Measurements from ENCODE around the gene LCLAT1. TPM values are rescaled to one million over a fixed set of nuclear protein-coding genes. Genes with fewer than 3 reads are reported as not detected.

LCLAT1 gene
- total RNA-seq, 2 experiments from 2014 or later, result 8.3 to 10.2 TPM

- intact Hi-C loops (cut with DNase I, micrococcal nuclease), result no loop called here
- Histone ChIP-seq H3K9me3 (ENCODE audit: control insufficient read depth in 1 of 2, insufficient read depth in 1 of 2, low read length in 2 of 2) (peaks cover 8 to 18% of the 10 kb centered on the region in 2 experiments), H3K36me3 (ENCODE audit: insufficient read depth, low read length) (peaks cover 5% of the 10 kb centered on the region), H3K4me3 (ENCODE audit: low read length) (no peak overlapping the region), H3K27me3 (ENCODE audit: control insufficient read depth in 1 of 2, insufficient read depth in 2 of 2, low read length in 2 of 2) (no peaks in the 10 kb centered on the region), H3K4me1 (ENCODE audit: insufficient read depth, low read length) (no peaks in the 10 kb centered on the region), H3K27ac (ENCODE audit: low read depth in 1 of 2, low read length in 2 of 2) (no peak overlapping the region)
- ChIA-PET CTCF (no interaction called here), POLR2A (no interaction called here)
- no peak for TF ChIP-seq CTCF (IDR thresholded peaks at IDR 0.05)
- no peaks in the 10 kb centered on the region for H3K27me3 Mint-ChIP-seq
- no peak for DNase-seq
- H3K4me1 Mint-ChIP-seq (ENCODE audit: low read depth), result peaks cover 46% of the 10 kb centered on the region
- no peak overlapping the region for H3K4me3 Mint-ChIP-seq
- H3K27ac Mint-ChIP-seq, result peak overlapping the region; percentile 6
- ATAC-seq (ENCODE audit: poor library complexity), result no peak
- H3K36me3 Mint-ChIP-seq (ENCODE audit: low read depth), result peaks cover 42% of the 10 kb centered on the region
- peaks cover 6% of the 10 kb centered on the region for H3K9me3 Mint-ChIP-seq
Measured at GRCh38 chr2:30514848-30515435, 67.9 kb downstream of the LCLAT1 start.

- Histone ChIP-seq H3K27me3 (ENCODE audit: control insufficient read depth in 1 of 2, insufficient read depth in 2 of 2, low read length in 2 of 2) (no peaks in the 10 kb centered on the region), H3K4me3 (ENCODE audit: low read length) (no peak overlapping the region), H3K9me3 (ENCODE audit: control insufficient read depth in 1 of 2, insufficient read depth in 1 of 2, low read length in 2 of 2) (peaks cover 10 to 18% of the 10 kb centered on the region in 2 experiments), H3K36me3 (ENCODE audit: insufficient read depth, low read length) (peaks cover 9% of the 10 kb centered on the region), H3K27ac (ENCODE audit: low read depth in 1 of 2, low read length in 2 of 2) (no peak overlapping the region), H3K4me1 (ENCODE audit: insufficient read depth, low read length) (no peaks in the 10 kb centered on the region)
- Mint-ChIP-seq H3K27me3 (no peaks in the 10 kb centered on the region), H3K9me3 (peaks cover 6% of the 10 kb centered on the region), H3K4me3 (no peak overlapping the region), H3K27ac (no peak overlapping the region), H3K4me1 (ENCODE audit: low read depth) (peaks cover 34% of the 10 kb centered on the region), H3K36me3 (ENCODE audit: low read depth) (peaks cover 54% of the 10 kb centered on the region)
- TF ChIP-seq CTCF (IDR thresholded peaks at IDR 0.05), result no peak
- ATAC-seq (ENCODE audit: poor library complexity) (no peak), DNase-seq (no peak)
- ChIA-PET POLR2A (interaction anchor here (0.7 to 1.2 kb wide), 2 partner anchors 36 to 284 kb away, joined by 3 read pairs; no protein-coding TSS in a partner anchor), CTCF (no interaction called here)
- intact Hi-C loops (cut with DNase I, micrococcal nuclease), result no loop called here
Measured at GRCh38 chr2:30516166-30516565, 69.1 kb downstream of the LCLAT1 start.

GRCh38 chr2:30519796-30520195 is 72.8 kb downstream of the LCLAT1 start:
- peaks cover 6% of the 10 kb centered on the region for H3K9me3 Mint-ChIP-seq
- peaks cover 84% of the 10 kb centered on the region for H3K36me3 Mint-ChIP-seq (ENCODE audit: low read depth)
- DNase-seq (no peak), ATAC-seq (ENCODE audit: poor library complexity) (no peak)
- Histone ChIP-seq H3K9me3 (ENCODE audit: control insufficient read depth in 1 of 2, insufficient read depth in 1 of 2, low read length in 2 of 2) (peaks cover 13 to 18% of the 10 kb centered on the region in 2 experiments), H3K36me3 (ENCODE audit: insufficient read depth, low read length) (peaks cover 9% of the 10 kb centered on the region), H3K27me3 (ENCODE audit: control insufficient read depth in 1 of 2, insufficient read depth in 2 of 2, low read length in 2 of 2) (no peaks in the 10 kb centered on the region), H3K4me3 (ENCODE audit: low read length) (no peak overlapping the region), H3K27ac (ENCODE audit: low read depth in 1 of 2, low read length in 2 of 2) (no peak overlapping the region), H3K4me1 (ENCODE audit: insufficient read depth, low read length) (no peaks in the 10 kb centered on the region)
- ChIA-PET CTCF (no interaction called here), POLR2A (interaction anchor here (0.7 kb wide), 1 partner anchor 355 kb away, joined by 3 read pairs; no protein-coding TSS in a partner anchor)
- H3K27ac Mint-ChIP-seq, result no peak overlapping the region
- H3K4me3 Mint-ChIP-seq, result no peak overlapping the region
- H3K4me1 Mint-ChIP-seq (ENCODE audit: low read depth), result peaks cover 6% of the 10 kb centered on the region
- intact Hi-C loops (cut with DNase I, micrococcal nuclease), result no loop called here
- H3K27me3 Mint-ChIP-seq, result no peaks in the 10 kb centered on the region
- no peak for TF ChIP-seq CTCF (IDR thresholded peaks at IDR 0.05)

Measured in CD4-positive, alpha-beta T cell (primary cell).